HL-60 (cell line): Measurements from ENCODE around the gene NOL6.

Experiments
- DNase-seq, 2 experiments: peaks; one replicate each; pipeline ENCODE4 v3.0.0-alpha.2; 2010 to 2020; ENCODE audit warnings: low read depth in 1 of 2, low spot score in 1 of 2
- H3K27ac ChIP-seq: fragments of 250-450 bp; sonication (Bioruptor Pico); replicated peaks from 2 replicates; pipeline ENCODE4 v1.5.1; 2020; ENCODE audit warnings: mild to moderate bottlenecking, moderate library complexity
- H3K27me3 ChIP-seq: fragments of 250-450 bp; sonication (Bioruptor Pico); 2 replicates; pipeline ENCODE4 v1.5.1; 2021; ENCODE audit warnings: mild to moderate bottlenecking, moderate library complexity; ENCODE audit not compliant: insufficient read depth, poor library complexity, severe bottlenecking
- H3K4me3 ChIP-seq: replicated peaks from 2 replicates; pipeline ENCODE4 v1.5.1; 2011; ENCODE audit warnings: mild to moderate bottlenecking, control low read depth, low read length; ENCODE audit not compliant: insufficient read depth
- CTCF ChIP-seq: IDR thresholded peaks from one replicate; pipeline ENCODE4 v1.5.1; 2011; ENCODE audit warnings: low read length, control low read depth, inconsistent platforms; ENCODE audit not compliant: insufficient read depth
- GABPA ChIP-seq: IDR thresholded peaks from 2 replicates; pipeline ENCODE4 v1.6.1; 2012; ENCODE audit warnings: low read depth
- POLR2AphosphoS5 ChIP-seq: IDR thresholded peaks from 2 replicates; pipeline ENCODE4 v1.6.1; 2012; ENCODE audit warnings: low read depth
- SPI1 ChIP-seq: IDR thresholded peaks from 2 replicates; pipeline ENCODE4 v1.6.1; 2012; ENCODE audit warnings: low read depth, mild to moderate bottlenecking, borderline replicate concordance
- TF ChIP-seq, protein P1 (sequence below): IDR thresholded peaks from 2 replicates; pipeline ENCODE4 v1.6.1; 2012; ENCODE audit warnings: low read depth; ENCODE audit not compliant: insufficient replicate concordance

Gene NOL6

DNA sequence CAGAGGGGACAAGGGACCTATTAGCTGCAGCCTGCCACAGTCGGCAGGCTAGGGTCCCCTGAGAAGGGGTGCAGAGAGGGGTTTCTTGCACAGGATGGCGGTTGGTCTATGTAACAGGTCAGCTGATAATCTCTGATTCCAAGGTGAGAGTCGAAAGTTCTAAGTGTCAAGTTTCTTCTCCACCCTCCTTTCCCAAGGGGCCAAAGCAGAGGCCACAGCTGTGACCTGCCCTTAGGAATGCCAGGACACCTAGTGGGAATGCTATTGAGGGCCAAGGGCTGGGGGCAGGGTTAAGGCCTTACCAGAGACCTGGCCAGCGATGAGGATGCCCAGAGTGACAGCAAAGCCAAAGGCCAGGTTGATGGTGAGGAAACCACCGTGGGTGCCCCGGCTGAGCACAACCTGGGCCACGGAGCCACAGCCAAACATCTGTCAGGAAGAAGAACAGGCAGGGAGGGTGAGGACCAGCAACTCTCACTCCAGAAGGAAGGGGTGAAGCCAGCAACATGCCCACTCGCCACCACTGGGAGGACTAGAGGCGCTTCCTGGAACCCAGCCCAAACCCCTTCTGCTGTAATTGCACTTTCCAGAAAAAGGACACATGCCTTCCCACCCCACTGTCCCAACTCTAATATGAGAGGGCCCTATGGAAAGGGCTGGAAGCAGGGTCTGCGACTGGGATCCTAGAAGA lies 30.1 kb downstream of the NOL6 start:
- Histone ChIP-seq H3K27me3 (no peaks in the 10 kb centered on the region), H3K27ac (no peak overlapping the region), H3K4me3 (no peak overlapping the region)
- TF ChIP-seq CTCF (no peak), GABPA (no peak), POLR2AphosphoS5 (no peak), SPI1 (no peak)
- TF ChIP-seq, protein P1, sequence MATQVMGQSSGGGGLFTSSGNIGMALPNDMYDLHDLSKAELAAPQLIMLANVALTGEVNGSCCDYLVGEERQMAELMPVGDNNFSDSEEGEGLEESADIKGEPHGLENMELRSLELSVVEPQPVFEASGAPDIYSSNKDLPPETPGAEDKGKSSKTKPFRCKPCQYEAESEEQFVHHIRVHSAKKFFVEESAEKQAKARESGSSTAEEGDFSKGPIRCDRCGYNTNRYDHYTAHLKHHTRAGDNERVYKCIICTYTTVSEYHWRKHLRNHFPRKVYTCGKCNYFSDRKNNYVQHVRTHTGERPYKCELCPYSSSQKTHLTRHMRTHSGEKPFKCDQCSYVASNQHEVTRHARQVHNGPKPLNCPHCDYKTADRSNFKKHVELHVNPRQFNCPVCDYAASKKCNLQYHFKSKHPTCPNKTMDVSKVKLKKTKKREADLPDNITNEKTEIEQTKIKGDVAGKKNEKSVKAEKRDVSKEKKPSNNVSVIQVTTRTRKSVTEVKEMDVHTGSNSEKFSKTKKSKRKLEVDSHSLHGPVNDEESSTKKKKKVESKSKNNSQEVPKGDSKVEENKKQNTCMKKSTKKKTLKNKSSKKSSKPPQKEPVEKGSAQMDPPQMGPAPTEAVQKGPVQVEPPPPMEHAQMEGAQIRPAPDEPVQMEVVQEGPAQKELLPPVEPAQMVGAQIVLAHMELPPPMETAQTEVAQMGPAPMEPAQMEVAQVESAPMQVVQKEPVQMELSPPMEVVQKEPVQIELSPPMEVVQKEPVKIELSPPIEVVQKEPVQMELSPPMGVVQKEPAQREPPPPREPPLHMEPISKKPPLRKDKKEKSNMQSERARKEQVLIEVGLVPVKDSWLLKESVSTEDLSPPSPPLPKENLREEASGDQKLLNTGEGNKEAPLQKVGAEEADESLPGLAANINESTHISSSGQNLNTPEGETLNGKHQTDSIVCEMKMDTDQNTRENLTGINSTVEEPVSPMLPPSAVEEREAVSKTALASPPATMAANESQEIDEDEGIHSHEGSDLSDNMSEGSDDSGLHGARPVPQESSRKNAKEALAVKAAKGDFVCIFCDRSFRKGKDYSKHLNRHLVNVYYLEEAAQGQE = no peak
- DNase-seq = no peak

- no peak for DNase-seq
- TF ChIP-seq POLR2AphosphoS5 = no peak
- no peak overlapping the region for H3K4me3 ChIP-seq
These were observed 30.7 kb downstream of the NOL6 start for GRCh38 chr9:33443047-33443446.

DNA sequence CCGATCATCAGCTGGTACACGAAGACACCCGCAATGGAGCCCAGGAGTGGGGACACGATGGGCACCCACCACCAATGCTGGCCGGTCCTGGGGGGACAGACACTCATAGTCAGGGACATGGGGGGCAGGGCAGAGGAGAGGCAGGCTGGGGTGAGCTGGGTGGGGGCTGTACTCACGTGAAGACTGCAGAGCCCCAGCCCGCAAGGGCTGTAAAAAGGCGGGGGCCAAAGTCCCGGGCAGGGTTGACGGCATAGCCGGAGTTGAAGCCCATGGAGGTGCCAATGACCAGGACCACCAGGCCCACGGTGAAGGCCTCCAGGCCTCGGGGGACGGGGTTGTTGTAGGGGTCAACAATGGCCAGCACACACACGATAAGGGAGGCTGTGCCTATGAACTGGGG lies 31.6 kb downstream of the NOL6 start:
- Histone ChIP-seq H3K4me3 (no peak overlapping the region), H3K27ac (no peak overlapping the region), H3K27me3 (no peaks in the 10 kb centered on the region)
- TF ChIP-seq SPI1 (no peak), GABPA (no peak), CTCF (no peak)
- no peak for DNase-seq

More at GRCh38 chr9:33443047-33443446, 30.7 kb downstream of the NOL6 start:
- no peak overlapping the region for H3K27ac ChIP-seq
- no peaks in the 10 kb centered on the region for H3K27me3 ChIP-seq

DNA sequence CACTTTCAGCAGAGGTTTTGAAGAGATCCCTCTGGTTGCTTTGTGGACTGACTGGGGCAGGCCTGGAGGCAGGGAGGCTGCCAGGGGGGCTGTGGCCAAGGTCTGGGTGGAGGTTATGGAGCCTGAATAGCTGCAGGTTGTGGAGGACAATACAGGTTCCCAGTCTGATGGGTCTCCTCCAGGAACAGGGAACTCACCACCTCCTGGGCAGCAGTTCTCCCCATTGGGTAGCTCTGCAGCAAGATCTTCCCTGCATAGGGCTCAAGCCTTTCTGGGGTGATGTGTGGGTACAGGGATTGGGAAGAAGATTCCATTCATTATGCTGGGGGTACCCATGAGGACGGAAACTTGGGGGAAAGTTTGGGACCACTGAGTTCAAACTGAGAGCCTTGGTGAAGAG lies 33.1 kb downstream of the NOL6 start:
- H3K27ac ChIP-seq = no peak overlapping the region
- TF ChIP-seq CTCF = no peak
- TF ChIP-seq GABPA = no peak
- no peak for TF ChIP-seq POLR2AphosphoS5
- TF ChIP-seq SPI1 = no peak
- TF ChIP-seq, protein P1 = no peak

More for the DNA sequence above, 33.1 kb downstream of the NOL6 start:
- Histone ChIP-seq H3K27me3 (no peaks in the 10 kb centered on the region), H3K4me3 (no peak overlapping the region)
- DNase-seq = no peak
